Activated B cell treated with CpG ODN at 0.5 μM for 24 hours (primary cell): ENCODE measurements around the gene MGAT3. TPM values are rescaled to one million over a fixed set of nuclear protein-coding genes. Genes with fewer than 3 reads are reported as not detected.

Source experiments
- ATAC-seq: fragments of 200-7000 bp; cut with Tn5 transposase; one replicate; pipeline ENCODE4 v1.10.0; 2021; ENCODE audit warnings: low read depth, mild to moderate bottlenecking, moderate library complexity
- CTCF ChIA-PET: fragments of 350-600 bp; sonication (Branson Sonifier 250); formaldehyde crosslinking; loops from one replicate; lab custom pipeline; 2021; ENCODE audit warnings: antibody characterized with exemption; lab: Charles Lee
- POLR2A ChIA-PET: fragments of 350-600 bp; sonication (Branson Sonifier 250); formaldehyde crosslinking; loops from one replicate; lab custom pipeline; 2021; ENCODE audit warnings: antibody characterized with exemption; lab: Charles Lee
- DNase-seq: peaks from one replicate; pipeline ENCODE4 v3.0.0; 2022
- H3K27ac Mint-ChIP-seq: one replicate; pipeline ENCODE4 v1.8.0; 2020; ENCODE audit warnings: mixed read lengths
- H3K27me3 Mint-ChIP-seq: one replicate; pipeline ENCODE4 v1.8.0; 2021; ENCODE audit warnings: mixed read lengths
- H3K36me3 Mint-ChIP-seq: one replicate; pipeline ENCODE4 v1.8.0; 2021; ENCODE audit warnings: low read depth, mixed read lengths
- H3K4me1 Mint-ChIP-seq: one replicate; pipeline ENCODE4 v1.8.0; 2021; ENCODE audit warnings: mixed read lengths
- H3K4me3 Mint-ChIP-seq: one replicate; pipeline ENCODE4 v1.8.0; 2020; ENCODE audit warnings: mild to moderate bottlenecking, mixed read lengths
- H3K9me3 Mint-ChIP-seq: one replicate; pipeline ENCODE4 v1.8.0; 2020; ENCODE audit warnings: mixed read lengths
- CTCF ChIP-seq: fragments of 200-600 bp; IDR thresholded peaks from one replicate; pipeline ENCODE4 v1.8.0; 2022; ENCODE audit warnings: antibody characterized with exemption, mild to moderate bottlenecking
- intact Hi-C: fragments of 100-400 bp; cut with micrococcal nuclease; formaldehyde crosslinking; loops from one replicate; pipeline ENCODE4 v1.15.1; 2024
- total RNA-seq: library from RNA; stranded (reverse); gene quantifications from 2 replicates; pipeline ENCODE4 v1.2.3, GENCODE V29; 2022

MGAT3 gene
- total RNA-seq, 1 donor from 2014 or later = 43.4 TPM

GRCh38 chr22:39421691-39422090 is 35.1 kb upstream of the MGAT3 start:
- Mint-ChIP-seq H3K27ac (no peak overlapping the region), H3K9me3 (peaks cover 3% of the 10 kb centered on the region), H3K4me1 (no peaks in the 10 kb centered on the region), H3K36me3 (peaks cover 78% of the 10 kb centered on the region), H3K27me3 (no peaks in the 10 kb centered on the region), H3K4me3 (no peak overlapping the region)
- ChIA-PET POLR2A (interaction anchor here (0.6 kb wide), 1 partner anchor 16 kb away, joined by 4 read pairs; no protein-coding TSS in a partner anchor), CTCF (no interaction called here)
- DNase-seq (no peak), ATAC-seq (no peak)
- intact Hi-C loops = no loop called here
- TF ChIP-seq CTCF = no peak

- peaks cover 3% of the 10 kb centered on the region for H3K9me3 Mint-ChIP-seq
- POLR2A ChIA-PET = interaction anchor here (0.6 kb wide), 1 partner anchor 16 kb away, joined by 4 read pairs; no protein-coding TSS in a partner anchor
These were observed 34.7 kb upstream of the MGAT3 start for GRCh38 chr22:39422101-39422500.

GRCh38 chr22:39422721-39423120 is 34.1 kb upstream of the MGAT3 start:
- ChIA-PET CTCF (no interaction called here), POLR2A (interaction anchor here (0.6 kb wide), 1 partner anchor 9 kb away, joined by 5 read pairs; no protein-coding TSS in a partner anchor)
- H3K36me3 Mint-ChIP-seq = peaks cover 79% of the 10 kb centered on the region

More at GRCh38 chr22:39422101-39422500, 34.7 kb upstream of the MGAT3 start:
- Mint-ChIP-seq H3K36me3 (peaks cover 78% of the 10 kb centered on the region), H3K4me3 (no peak overlapping the region), H3K27me3 (no peaks in the 10 kb centered on the region), H3K27ac (no peak overlapping the region), H3K4me1 (no peaks in the 10 kb centered on the region)
- ATAC-seq (no peak), DNase-seq (no peak)
- CTCF ChIA-PET = no interaction called here
- no peak for TF ChIP-seq CTCF
- intact Hi-C loops = no loop called here

GRCh38 chr22:39423976-39424375 is 32.8 kb upstream of the MGAT3 start:
- peaks cover 3% of the 10 kb centered on the region for H3K9me3 Mint-ChIP-seq
- ATAC-seq (no peak), DNase-seq (no peak)
- H3K27me3 Mint-ChIP-seq = no peaks in the 10 kb centered on the region
- H3K4me1 Mint-ChIP-seq = no peaks in the 10 kb centered on the region
- H3K4me3 Mint-ChIP-seq = no peak overlapping the region
- H3K36me3 Mint-ChIP-seq = peaks cover 76% of the 10 kb centered on the region
- intact Hi-C loops = no loop called here
- TF ChIP-seq CTCF = no peak
- no peak overlapping the region for H3K27ac Mint-ChIP-seq
- POLR2A ChIA-PET = interaction anchor here (0.6 kb wide), 1 partner anchor 69 kb away, joined by 4 read pairs; no protein-coding TSS in a partner anchor
- CTCF ChIA-PET = no interaction called here

More at GRCh38 chr22:39422721-39423120, 34.1 kb upstream of the MGAT3 start:
- Mint-ChIP-seq H3K27me3 (no peaks in the 10 kb centered on the region), H3K27ac (no peak overlapping the region), H3K4me3 (no peak overlapping the region), H3K9me3 (peaks cover 3% of the 10 kb centered on the region), H3K4me1 (no peaks in the 10 kb centered on the region)
- ATAC-seq (no peak), DNase-seq (no peak)
- TF ChIP-seq CTCF = no peak
- intact Hi-C loops = no loop called here

GRCh38 chr22:39426380-39427043 is 30.3 kb upstream of the MGAT3 start:
- Mint-ChIP-seq H3K9me3 (peaks cover 3% of the 10 kb centered on the region), H3K4me1 (no peaks in the 10 kb centered on the region), H3K27me3 (no peaks in the 10 kb centered on the region), H3K4me3 (no peak overlapping the region), H3K27ac (no peak overlapping the region), H3K36me3 (peaks cover 77% of the 10 kb centered on the region)
- POLR2A ChIA-PET = no interaction called here
- DNase-seq (no peak), ATAC-seq (no peak)
- no peak for TF ChIP-seq CTCF
- intact Hi-C loops = no loop called here
- CTCF ChIA-PET = no interaction called here
